GM12878 (cell line): Measurements from ENCODE around the gene PTTG2. TPM values are rescaled to one million over a fixed set of nuclear protein-coding genes. Genes with fewer than 3 reads are reported as not detected.

Experiments
- ATAC-seq: fragments of 200-7000 bp; cut with Tn5 transposase; 3 replicates; pipeline ENCODE4 v1.9.1; 2020; ENCODE audit warnings: mild to moderate bottlenecking, moderate library complexity
- BruUV-seq: library from RNA; stranded (reverse); fragments of 400-500 nt; replicated peaks from 2 replicates; lab custom pipeline; 2021; lab: Mats Ljungman, UMichigan
- CTCF ChIA-PET: fragments of 300-600 bp; sonication (Branson Sonifier 250); formaldehyde crosslinking; extraction: SDS; loops from one replicate; lab custom pipeline; 2021; ENCODE audit warnings: inconsistent platforms; lab: Yijun Ruan, JAX
- POLR2A ChIA-PET: fragments of 350-600 bp; formaldehyde crosslinking; extraction: SDS; loops from one replicate; lab custom pipeline; 2021; ENCODE audit warnings: inconsistent platforms; lab: Charles Lee
- RAD21 ChIA-PET: fragments of 300-600 bp; sonication (Branson Sonifier 250); formaldehyde crosslinking; loops from one replicate; lab custom pipeline; 2023; ENCODE audit warnings: antibody characterized with exemption; ENCODE audit not compliant: unreplicated experiment; lab: Charles Lee
- SMC1A ChIA-PET: fragments of 300-600 bp; sonication (Branson Sonifier 250); formaldehyde crosslinking; loops from one replicate; lab custom pipeline; 2023; ENCODE audit not compliant: unreplicated experiment, uncharacterized antibody; lab: Charles Lee
- DNase-seq: peaks from one replicate; pipeline ENCODE4 v3.0.0-alpha.2; 2011; ENCODE audit warnings: low read depth, low spot score
- FAIRE-seq: peaks from 3 replicates; lab custom pipeline; 2011; peaks lifted over from hg19 to GRCh38; lab: Jason Lieb, UNC
- H2AFZ ChIP-seq: 2 replicates; pipeline ENCODE4 v1.6.0; 2011; ENCODE audit warnings: low read depth, low read length, control low read depth; ENCODE audit not compliant: control insufficient read depth
- H3K27ac ChIP-seq: 2 replicates; pipeline ENCODE4 v1.5.1; 2011; ENCODE audit warnings: control low read depth; ENCODE audit not compliant: control insufficient read depth, insufficient read depth
- H3K27me3 ChIP-seq, 2 experiments: replicated peaks in 1 of 2; 2 replicates each; pipeline versions ENCODE4 v1.6.0 to v1.6.1; 2011; ENCODE audit warnings: low read length in 1 of 2; ENCODE audit not compliant: control insufficient read depth in 2 of 2, insufficient read depth in 2 of 2
- H3K36me3 ChIP-seq, 2 experiments: 2 replicates each; pipeline ENCODE4 v1.5.1; 2011; ENCODE audit warnings: low read length in 1 of 2; ENCODE audit not compliant: control insufficient read depth in 2 of 2, insufficient read depth in 2 of 2
- H3K4me1 ChIP-seq: 2 replicates; pipeline ENCODE4 v1.6.1; 2011; ENCODE audit warnings: mild to moderate bottlenecking, low read length, moderate library complexity, mixed read lengths; ENCODE audit not compliant: control insufficient read depth, insufficient read depth
- H3K4me2 ChIP-seq: 2 replicates; pipeline ENCODE4 v1.6.0; 2011; ENCODE audit warnings: control low read depth; ENCODE audit not compliant: control insufficient read depth, insufficient read depth
- H3K4me3 ChIP-seq: fragments of 200-600 bp; sonication (generic); 2 replicates; pipeline ENCODE4 v1.5.1; 2016
- H3K79me2 ChIP-seq: 2 replicates; pipeline ENCODE4 v1.6.0; 2011; ENCODE audit warnings: low read length; ENCODE audit not compliant: control insufficient read depth, insufficient read depth
- H3K9ac ChIP-seq: 2 replicates; pipeline ENCODE4 v1.8.0; 2011; ENCODE audit warnings: low read length, control low read depth, mixed read lengths; ENCODE audit not compliant: control insufficient read depth, insufficient read depth
- H3K9me3 ChIP-seq: replicated peaks from 3 replicates; pipeline ENCODE4 v1.5.1; 2011; ENCODE audit warnings: mild to moderate bottlenecking, low read length; ENCODE audit not compliant: control insufficient read depth, insufficient read depth
- H4K20me1 ChIP-seq: 2 replicates; pipeline ENCODE4 v1.6.0; 2011; ENCODE audit not compliant: control insufficient read depth, insufficient read depth
- CBFB ChIP-seq: IDR thresholded peaks from 2 replicates; pipeline ENCODE4 v1.6.1; 2016; ENCODE audit warnings: antibody characterized with exemption, low read depth
- CBX5 ChIP-seq: sonication (generic); IDR thresholded peaks from 2 replicates; pipeline ENCODE4 v1.6.1; 2016; ENCODE audit warnings: low read depth, moderate library complexity, mild to moderate bottlenecking, inconsistent platforms
- HDAC6 ChIP-seq: fragments of 200-600 bp; sonication (generic); IDR thresholded peaks from one replicate; pipeline ENCODE4 v1.8.0; 2017; ENCODE audit warnings: antibody characterized with exemption; ENCODE audit not compliant: unreplicated experiment
- MEF2B ChIP-seq: fragments of 450-650 bp; IDR thresholded peaks from 2 replicates; pipeline ENCODE4 v1.6.1; 2018; ENCODE audit warnings: mild to moderate bottlenecking, moderate library complexity; ENCODE audit not compliant: partially characterized antibody, poor library complexity, severe bottlenecking
- MYB ChIP-seq: fragments of 150-350 bp; IDR thresholded peaks from 2 replicates; pipeline ENCODE4 v1.6.1; 2014; ENCODE audit warnings: mild to moderate bottlenecking, low read depth, low read length, borderline replicate concordance
- NFYA ChIP-seq: IDR thresholded peaks from 2 replicates; pipeline ENCODE4 v1.6.1; 2011; ENCODE audit warnings: low read depth, mild to moderate bottlenecking, low read length, improper control_type of control experiment, borderline replicate concordance
- RAD51 ChIP-seq: fragments of 450-650 bp; IDR thresholded peaks from 2 replicates; pipeline ENCODE4 v1.6.1; 2016; ENCODE audit warnings: moderate library complexity, mild to moderate bottlenecking, inconsistent platforms
- SRF ChIP-seq, 2 experiments: IDR thresholded peaks; 2 replicates each; pipeline ENCODE4 v1.6.1; 2011; ENCODE audit warnings: low read depth in 2 of 2, low read length in 2 of 2, mild to moderate bottlenecking in 1 of 2, moderate library complexity in 1 of 2
- SUPT20H ChIP-seq: IDR thresholded peaks from 2 replicates; pipeline ENCODE4 v1.6.1; 2011; ENCODE audit warnings: low read depth, mild to moderate bottlenecking, low read length, moderate library complexity, borderline replicate concordance; ENCODE audit not compliant: control insufficient read depth
- SUZ12 ChIP-seq: fragments of 200-600 bp; sonication (generic); IDR thresholded peaks from one replicate; pipeline ENCODE4 v1.6.1; 2018; ENCODE audit warnings: antibody characterized with exemption, mild to moderate bottlenecking; ENCODE audit not compliant: unreplicated experiment
- ZNF622 ChIP-seq: fragments of 450-650 bp; IDR thresholded peaks from 2 replicates; pipeline ENCODE4 v1.6.1; 2017; ENCODE audit warnings: mild to moderate bottlenecking, inconsistent platforms
- WGBS: methylation state at CpG from one replicate; pipeline ENCODE4 v1.1.6; 2016; ENCODE audit warnings: low lambda C conversion rate; ENCODE audit not compliant: insufficient replicate concordance, insufficient coverage; ENCODE audit errors: missing lambda C conversion rate; 5-methylcytosine and 5-hydroxymethylcytosine counted together
- in situ Hi-C: fragments of 300-500 bp; cut with MboI; formaldehyde crosslinking; loops from 9 replicates; pipeline ENCODE4 v1.14.3; 2018; ENCODE audit warnings: mixed read lengths
- intact Hi-C: fragments of 100-400 bp; cut with micrococcal nuclease; formaldehyde crosslinking; loops from one replicate; pipeline ENCODE4 v1.14.2; 2022; ENCODE audit not compliant: unreplicated experiment
- polyA plus RNA-seq, 11 experiments: library from polyadenylated mRNA; depleted of rRNA in 4 of 11; unstranded in 6 of 11; stranded (reverse) in 5 of 11; fragments of >200 nt; fragmentation: Nextera tagmentation in 4 of 11; fragmentation: Illumina TruSeq in 1 of 11; extraction: Ambion mirVana in 4 of 11; extraction: Trizol in 1 of 11; gene quantifications; 1 replicate in 1 of 11; 2 replicates in 10 of 11; pipeline versions ENCODE4 v1.2.1 to v1.2.3, GENCODE V29; 2011 to 2016; ENCODE audit warnings: inconsistent platforms in 2 of 11, missing spikeins in 2 of 11, low read depth in 1 of 11
- total RNA-seq, 4 experiments: library from RNA; depleted of rRNA in 3 of 4; stranded (reverse); fragments of >200 nt in 3 of 4; fragmentation: Illumina TruSeq in 1 of 4; extraction: Trizol in 1 of 4; gene quantifications; 2 replicates each; pipeline versions ENCODE4 v1.2.1 to v1.2.3, GENCODE V29; 2013 to 2021
- TF ChIP-seq, protein P1 (sequence below): fragments of 450-650 bp; IDR thresholded peaks from 2 replicates; pipeline ENCODE4 v1.6.1; 2017; ENCODE audit warnings: mild to moderate bottlenecking
- TF ChIP-seq, protein P2 (sequence below): IDR thresholded peaks from 2 replicates; pipeline ENCODE4 v1.6.1; 2011; ENCODE audit warnings: mild to moderate bottlenecking, low read depth, low read length, moderate library complexity; ENCODE audit not compliant: insufficient replicate concordance
- TF ChIP-seq, protein P3 (sequence below): IDR thresholded peaks from 2 replicates; pipeline ENCODE4 v1.6.1; 2012; ENCODE audit warnings: low read depth, low read length, improper control_type of control experiment

PTTG2 gene
- total and polyA plus RNA-seq, 10 of the 15 experiments (the other 5 are each of a cell fraction or from before 2014, with no cell fraction given): 0.09 to 0.54 (median 0.39) TPM; not detected in 4

DNA sequence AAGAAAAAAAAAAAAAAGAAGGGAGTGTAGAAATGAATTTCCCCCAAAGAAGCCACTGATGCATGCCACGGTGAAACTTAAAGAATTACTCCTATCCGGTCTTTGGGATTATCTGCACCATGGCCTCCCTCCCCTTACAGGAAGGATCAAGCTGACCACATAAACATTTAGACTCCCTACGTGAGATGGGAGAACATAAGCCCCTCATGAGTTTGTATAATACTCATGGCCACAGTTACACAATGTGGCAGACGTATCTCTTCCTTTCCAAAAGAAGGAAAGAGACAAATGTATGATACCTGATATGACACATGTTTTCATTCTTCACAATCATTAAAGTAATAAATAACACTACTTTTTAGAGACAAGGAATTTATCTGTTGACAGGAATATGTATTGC is 3.3 kb upstream of the PTTG2 start:
- no peak for TF ChIP-seq MYB
- no peak for TF ChIP-seq CBX5
- no peak for TF ChIP-seq CBFB
- no peak for TF ChIP-seq SUZ12
- no peak for TF ChIP-seq HDAC6
- TF ChIP-seq MEF2B: no peak
- TF ChIP-seq RAD51: no peak
- no peaks in the 10 kb centered on the region for H4K20me1 ChIP-seq
- DNase-seq (no peak), ATAC-seq (no peak), FAIRE-seq (no peak)
- no peak overlapping the region for H2AFZ ChIP-seq
- intact Hi-C loops (no loop called here), in situ Hi-C loops (no loop called here)
- POLR2A ChIA-PET: no interaction called here
- BruUV-seq: no TSS peak
- H3K27me3 ChIP-seq: no peaks in the 10 kb centered on the region
- CTCF ChIA-PET: no interaction called here
- H3K79me2 ChIP-seq: no peaks in the 10 kb centered on the region
- H3K4me3 ChIP-seq: no peak overlapping the region
- H3K9ac ChIP-seq: no peak overlapping the region
- RAD21 ChIA-PET: no interaction called here
- no peak overlapping the region for H3K4me2 ChIP-seq
- H3K4me1 ChIP-seq: no peaks in the 10 kb centered on the region
- H3K36me3 ChIP-seq: no peaks in the 10 kb centered on the region
- no peak overlapping the region for H3K27ac ChIP-seq
- SMC1A ChIA-PET: no interaction called here
- 59% methylated on average over 4 of the region's 4 CpGs for WGBS
- no peaks in the 10 kb centered on the region for H3K9me3 ChIP-seq

DNA sequence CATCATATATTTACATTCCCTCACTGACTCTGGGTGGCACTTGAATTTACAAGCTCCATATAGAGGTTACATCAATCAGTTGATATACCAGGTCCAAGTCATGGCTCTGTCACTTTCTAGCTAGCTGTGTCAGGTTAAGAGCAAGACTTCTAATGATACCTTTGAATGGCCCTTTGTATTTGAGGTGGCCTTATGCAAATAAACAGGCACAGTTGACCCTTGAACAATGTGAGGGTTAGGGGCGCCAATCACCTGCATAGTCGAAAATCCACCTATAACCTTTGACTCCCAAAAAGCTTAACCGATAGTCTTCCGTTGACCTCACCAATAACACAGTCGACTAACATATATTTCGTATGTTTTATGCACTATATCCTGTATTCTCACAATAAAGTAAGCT is 1.3 kb upstream of the PTTG2 start:
- no peaks in the 10 kb centered on the region for H3K79me2 ChIP-seq
- 81% methylated on average over 6 of the region's 6 CpGs for WGBS
- TF ChIP-seq SRF (IDR thresholded peaks at IDR 0.05; ENCODE audit: low read depth in 2 of 2, low read length in 2 of 2) (no peak), ZNF622 (no peak), NFYA (no peak), SUPT20H (no peak)
- TF ChIP-seq, protein P1, sequence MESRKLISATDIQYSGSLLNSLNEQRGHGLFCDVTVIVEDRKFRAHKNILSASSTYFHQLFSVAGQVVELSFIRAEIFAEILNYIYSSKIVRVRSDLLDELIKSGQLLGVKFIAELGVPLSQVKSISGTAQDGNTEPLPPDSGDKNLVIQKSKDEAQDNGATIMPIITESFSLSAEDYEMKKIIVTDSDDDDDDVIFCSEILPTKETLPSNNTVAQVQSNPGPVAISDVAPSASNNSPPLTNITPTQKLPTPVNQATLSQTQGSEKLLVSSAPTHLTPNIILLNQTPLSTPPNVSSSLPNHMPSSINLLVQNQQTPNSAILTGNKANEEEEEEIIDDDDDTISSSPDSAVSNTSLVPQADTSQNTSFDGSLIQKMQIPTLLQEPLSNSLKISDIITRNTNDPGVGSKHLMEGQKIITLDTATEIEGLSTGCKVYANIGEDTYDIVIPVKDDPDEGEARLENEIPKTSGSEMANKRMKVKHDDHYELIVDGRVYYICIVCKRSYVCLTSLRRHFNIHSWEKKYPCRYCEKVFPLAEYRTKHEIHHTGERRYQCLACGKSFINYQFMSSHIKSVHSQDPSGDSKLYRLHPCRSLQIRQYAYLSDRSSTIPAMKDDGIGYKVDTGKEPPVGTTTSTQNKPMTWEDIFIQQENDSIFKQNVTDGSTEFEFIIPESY: no peak
- TF ChIP-seq, protein P2, sequence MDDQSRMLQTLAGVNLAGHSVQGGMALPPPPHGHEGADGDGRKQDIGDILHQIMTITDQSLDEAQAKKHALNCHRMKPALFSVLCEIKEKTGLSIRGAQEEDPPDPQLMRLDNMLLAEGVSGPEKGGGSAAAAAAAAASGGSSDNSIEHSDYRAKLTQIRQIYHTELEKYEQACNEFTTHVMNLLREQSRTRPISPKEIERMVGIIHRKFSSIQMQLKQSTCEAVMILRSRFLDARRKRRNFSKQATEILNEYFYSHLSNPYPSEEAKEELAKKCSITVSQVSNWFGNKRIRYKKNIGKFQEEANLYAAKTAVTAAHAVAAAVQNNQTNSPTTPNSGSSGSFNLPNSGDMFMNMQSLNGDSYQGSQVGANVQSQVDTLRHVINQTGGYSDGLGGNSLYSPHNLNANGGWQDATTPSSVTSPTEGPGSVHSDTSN: no peak
- TF ChIP-seq, protein P3, sequence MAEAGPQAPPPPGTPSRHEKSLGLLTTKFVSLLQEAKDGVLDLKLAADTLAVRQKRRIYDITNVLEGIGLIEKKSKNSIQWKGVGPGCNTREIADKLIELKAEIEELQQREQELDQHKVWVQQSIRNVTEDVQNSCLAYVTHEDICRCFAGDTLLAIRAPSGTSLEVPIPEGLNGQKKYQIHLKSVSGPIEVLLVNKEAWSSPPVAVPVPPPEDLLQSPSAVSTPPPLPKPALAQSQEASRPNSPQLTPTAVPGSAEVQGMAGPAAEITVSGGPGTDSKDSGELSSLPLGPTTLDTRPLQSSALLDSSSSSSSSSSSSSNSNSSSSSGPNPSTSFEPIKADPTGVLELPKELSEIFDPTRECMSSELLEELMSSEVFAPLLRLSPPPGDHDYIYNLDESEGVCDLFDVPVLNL: no peak

More for the DNA sequence above, 1.3 kb upstream of the PTTG2 start:
- H3K9me3 ChIP-seq: no peaks in the 10 kb centered on the region
- no peak overlapping the region for H3K4me3 ChIP-seq
- no peak overlapping the region for H2AFZ ChIP-seq
- RAD21 ChIA-PET: no interaction called here
- H3K9ac ChIP-seq: no peak overlapping the region
- intact Hi-C loops (no loop called here), in situ Hi-C loops (no loop called here)
- SMC1A ChIA-PET: interaction anchor here (0.9 kb wide), 1 partner anchor 60 kb away, joined by 3 read pairs; no protein-coding TSS in a partner anchor
- H3K27ac ChIP-seq: no peak overlapping the region
- DNase-seq (no peak), FAIRE-seq (no peak), ATAC-seq (no peak)
- H4K20me1 ChIP-seq: no peaks in the 10 kb centered on the region
- H3K4me1 ChIP-seq: no peaks in the 10 kb centered on the region
- no peaks in the 10 kb centered on the region for H3K36me3 ChIP-seq
- CTCF ChIA-PET: interaction anchor here (0.7 kb wide), 1 partner anchor 32 kb away, joined by 3 read pairs; no protein-coding TSS in a partner anchor
- no peak overlapping the region for H3K4me2 ChIP-seq
- no TSS peak for BruUV-seq
- POLR2A ChIA-PET: no interaction called here
- no peaks in the 10 kb centered on the region for H3K27me3 ChIP-seq
